Ectodermal cell (in vitro differentiated cells): ENCODE measurements around the gene CUL7.
"Not testable (repeated sequence)": the region's sequence is repeated elsewhere in the genome, so short reads cannot be mapped to it uniquely, and the experiment has no call there.

ENCODE experiments used
- H3K27ac ChIP-seq: 2 replicates; pipeline ENCODE4 v1.7.0; 2013; ENCODE audit warnings: mild to moderate bottlenecking, low read depth, low read length; ENCODE audit not compliant: insufficient read depth, poor library complexity, severe bottlenecking
- H3K27me3 ChIP-seq: 2 replicates; pipeline ENCODE4 v1.7.0; 2013; ENCODE audit warnings: mild to moderate bottlenecking, low read length; ENCODE audit not compliant: insufficient read depth, control insufficient read depth, poor library complexity, severe bottlenecking
- H3K36me3 ChIP-seq: one replicate; pipeline ENCODE4 v1.7.0; 2013; ENCODE audit warnings: low read length; ENCODE audit not compliant: control insufficient read depth, insufficient read depth
- H3K4me1 ChIP-seq: one replicate; pipeline ENCODE4 v1.7.0; 2013; ENCODE audit warnings: low read length; ENCODE audit not compliant: control insufficient read depth, insufficient read depth
- H3K4me3 ChIP-seq: 2 replicates; pipeline ENCODE4 v1.7.0; 2013; ENCODE audit warnings: low read depth, low read length, control low read depth; ENCODE audit not compliant: insufficient read depth
- H3K9me3 ChIP-seq: 2 replicates; pipeline ENCODE4 v1.7.0; 2013; ENCODE audit warnings: mild to moderate bottlenecking, low read length, moderate library complexity; ENCODE audit not compliant: control insufficient read depth
- WGBS, 2 experiments: methylation state at CpG; one replicate each; pipeline ENCODE4 v1.1.7; 2013; ENCODE audit warnings: missing lambda C conversion rate in 2 of 2; 5-methylcytosine and 5-hydroxymethylcytosine counted together

CUL7 gene

DNA sequence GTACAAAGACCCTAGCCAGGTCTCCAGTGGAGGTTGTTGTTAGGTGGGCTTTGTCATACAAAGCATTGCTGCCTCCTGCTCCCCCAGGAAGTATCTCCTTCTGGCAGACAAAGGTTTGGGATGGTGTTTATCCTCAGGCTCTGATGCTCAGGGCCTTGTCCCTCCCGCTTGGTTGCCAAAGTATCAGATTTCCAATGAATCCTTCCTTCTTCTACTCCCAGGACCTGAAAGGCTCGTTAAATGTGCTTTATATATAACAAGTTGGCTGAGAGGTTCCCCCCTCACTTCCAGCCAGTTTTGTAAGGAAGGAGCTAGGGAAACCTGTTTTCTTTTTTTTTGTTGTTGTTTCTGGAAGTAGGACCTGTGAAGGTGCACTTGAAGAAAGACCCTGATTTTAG, 36.9 kb upstream of the CUL7 start:
- H3K4me3 ChIP-seq = peak overlapping the region; percentile 11
- no peaks in the 10 kb centered on the region for H3K27me3 ChIP-seq
- peaks cover 42% of the 10 kb centered on the region for H3K4me1 ChIP-seq
- H3K27ac ChIP-seq = peak overlapping the region; percentile 88
- no peaks in the 10 kb centered on the region for H3K36me3 ChIP-seq
- H3K9me3 ChIP-seq = no peaks in the 10 kb centered on the region
- WGBS, 2 experiments = 0% methylated on average over 1 to 2 of the region's 2 CpGs

DNA sequence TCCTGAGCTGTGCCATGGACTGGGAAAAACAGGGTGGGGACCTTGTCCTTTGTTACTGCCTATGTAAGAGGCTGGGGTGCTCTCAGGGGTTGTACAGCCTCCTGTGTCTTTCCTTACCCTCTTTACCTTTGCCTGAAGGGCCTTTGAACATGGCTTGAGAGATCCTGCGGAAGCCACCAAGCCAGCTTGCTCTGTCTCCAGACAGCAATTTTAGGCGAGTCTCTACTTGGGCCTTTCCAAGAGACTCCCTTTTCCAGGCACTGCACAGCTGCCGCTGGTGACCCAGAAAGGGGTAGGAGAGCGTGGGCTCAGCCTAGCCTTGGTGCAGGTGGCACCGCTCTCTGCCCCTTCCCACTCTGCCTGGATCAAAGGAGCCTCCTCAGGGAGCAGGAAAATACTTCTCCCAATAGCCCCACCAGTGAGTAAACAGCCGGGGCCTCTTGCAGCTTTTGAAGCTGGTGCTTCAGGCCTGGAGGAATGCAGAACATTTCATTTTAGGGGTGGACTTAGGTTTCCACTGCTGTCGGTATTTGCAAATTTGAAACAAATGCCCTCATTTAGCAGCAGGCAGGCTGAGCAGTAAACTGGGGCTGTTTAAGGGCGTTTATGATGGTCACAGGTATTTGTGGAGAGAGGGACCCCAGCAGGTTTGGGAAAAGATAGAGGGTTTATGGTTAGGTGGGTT, 36.4 kb upstream of the CUL7 start:
- 16 to 18% methylated on average over 8 of the region's 8 CpGs for WGBS, 2 experiments
- Histone ChIP-seq H3K36me3 (no peaks in the 10 kb centered on the region), H3K9me3 (no peaks in the 10 kb centered on the region), H3K27me3 (no peaks in the 10 kb centered on the region), H3K4me1 (peaks cover 38% of the 10 kb centered on the region), H3K4me3 (peak overlapping the region; percentile 10), H3K27ac (peak overlapping the region; percentile 88)

- H3K4me1 ChIP-seq = peaks cover 38% of the 10 kb centered on the region
- peak overlapping the region; percentile 10 for H3K4me3 ChIP-seq
- peak overlapping the region; percentile 88 for H3K27ac ChIP-seq
- WGBS, 2 experiments = 0 to 4% methylated on average over 3 to 4 of the region's 4 CpGs
- no peaks in the 10 kb centered on the region for H3K27me3 ChIP-seq
- H3K36me3 ChIP-seq = no peaks in the 10 kb centered on the region
- H3K9me3 ChIP-seq = no peaks in the 10 kb centered on the region
These were observed 35.8 kb upstream of the CUL7 start for GRCh38 chr6:43089467-43089866.

DNA sequence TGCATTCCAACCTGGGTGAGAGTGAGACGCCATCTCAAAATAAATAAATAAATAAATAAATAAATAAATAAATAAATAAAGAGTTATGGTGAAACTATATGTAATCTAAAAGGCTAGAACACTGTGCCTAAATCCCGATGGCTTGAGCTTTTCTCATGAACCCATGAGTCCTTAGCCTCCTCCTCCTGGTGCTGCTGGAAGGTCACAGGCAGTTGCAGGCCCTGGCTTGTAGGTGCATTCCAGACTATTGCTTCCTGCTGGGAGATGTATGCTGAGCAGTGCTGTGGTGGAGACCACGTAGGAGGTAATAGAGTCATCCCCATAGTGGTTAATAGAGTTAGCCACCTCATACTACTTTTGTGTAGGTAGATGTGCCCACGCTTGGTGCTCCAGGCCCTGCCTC, 35.0 kb upstream of the CUL7 start:
- no peaks in the 10 kb centered on the region for H3K9me3 ChIP-seq
- no peak overlapping the region for H3K4me3 ChIP-seq
- 83 to 85% methylated on average over 3 to 4 of the region's 4 CpGs for WGBS, 2 experiments
- H3K36me3 ChIP-seq = no peaks in the 10 kb centered on the region
- H3K27ac ChIP-seq = no peak overlapping the region
- H3K27me3 ChIP-seq = no peaks in the 10 kb centered on the region
- peaks cover 34% of the 10 kb centered on the region for H3K4me1 ChIP-seq

- H3K27ac ChIP-seq = no peak overlapping the region
- 87 to 88% methylated on average over 8 of the region's 8 CpGs for WGBS, 2 experiments
These were observed 32.5 kb upstream of the CUL7 start for GRCh38 chr6:43086022-43086658.

GRCh38 chr6:43082806-43083655, 29.4 kb upstream of the CUL7 start:
- H3K9me3 ChIP-seq = no peaks in the 10 kb centered on the region
- H3K4me1 ChIP-seq = peaks cover 9% of the 10 kb centered on the region
- 83 to 86% methylated on average over 13 of the region's 13 CpGs for WGBS, 2 experiments
- no peak overlapping the region for H3K4me3 ChIP-seq
- H3K27ac ChIP-seq = no peak overlapping the region
- no peaks in the 10 kb centered on the region for H3K27me3 ChIP-seq
- H3K36me3 ChIP-seq = no peaks in the 10 kb centered on the region

More at GRCh38 chr6:43086022-43086658, 32.5 kb upstream of the CUL7 start:
- Histone ChIP-seq H3K9me3 (no peaks in the 10 kb centered on the region), H3K4me3 (no peak overlapping the region), H3K4me1 (peaks cover 24% of the 10 kb centered on the region), H3K27me3 (no peaks in the 10 kb centered on the region), H3K36me3 (no peaks in the 10 kb centered on the region)

GRCh38 chr6:43081922-43082321, 28.3 kb upstream of the CUL7 start:
- WGBS, 2 experiments = 92 to 95% methylated on average over 8 to 9 of the region's 9 CpGs
- H3K27me3 ChIP-seq, H3K27ac ChIP-seq, H3K4me3 ChIP-seq, H3K9me3 ChIP-seq, H3K36me3 ChIP-seq: not testable (repeated sequence)
- peaks cover 17% of the 10 kb centered on the region for H3K4me1 ChIP-seq

- Histone ChIP-seq H3K27me3 (no peaks in the 10 kb centered on the region), H3K9me3 (no peaks in the 10 kb centered on the region), H3K4me3 (no peak overlapping the region), H3K27ac (no peak overlapping the region), H3K36me3 (no peaks in the 10 kb centered on the region), H3K4me1 (peaks cover 17% of the 10 kb centered on the region)
- 92 to 97% methylated on average over 4 of the region's 4 CpGs for WGBS, 2 experiments
These were observed 27.4 kb upstream of the CUL7 start for GRCh38 chr6:43081043-43081442.

- peaks cover 34% of the 10 kb centered on the region for H3K4me1 ChIP-seq
- no peak overlapping the region for H3K4me3 ChIP-seq
- no peak overlapping the region for H3K27ac ChIP-seq
- peaks cover 3% of the 10 kb centered on the region for H3K36me3 ChIP-seq
- no peaks in the 10 kb centered on the region for H3K9me3 ChIP-seq
- no peaks in the 10 kb centered on the region for H3K27me3 ChIP-seq
- 66 to 73% methylated on average over 2 of the region's 2 CpGs for WGBS, 2 experiments
These were observed 25.0 kb upstream of the CUL7 start for GRCh38 chr6:43078691-43079090.

GRCh38 chr6:43077981-43078511, 24.4 kb upstream of the CUL7 start:
- Histone ChIP-seq H3K27ac (no peak overlapping the region), H3K9me3 (no peaks in the 10 kb centered on the region), H3K4me3 (no peak overlapping the region), H3K27me3 (no peaks in the 10 kb centered on the region), H3K4me1 (peaks cover 34% of the 10 kb centered on the region), H3K36me3 (peaks cover 6% of the 10 kb centered on the region)
- WGBS, 2 experiments = 56 to 62% methylated on average over 6 of the region's 6 CpGs
